ENCODE measurements around the gene TAF5L. TPM values are rescaled to one million over a fixed set of nuclear protein-coding genes. Genes with fewer than 3 reads are reported as not detected.

Gene TAF5L
- 18.5 and 28.4 TPM in 2 replicates for total RNA-seq

DNA sequence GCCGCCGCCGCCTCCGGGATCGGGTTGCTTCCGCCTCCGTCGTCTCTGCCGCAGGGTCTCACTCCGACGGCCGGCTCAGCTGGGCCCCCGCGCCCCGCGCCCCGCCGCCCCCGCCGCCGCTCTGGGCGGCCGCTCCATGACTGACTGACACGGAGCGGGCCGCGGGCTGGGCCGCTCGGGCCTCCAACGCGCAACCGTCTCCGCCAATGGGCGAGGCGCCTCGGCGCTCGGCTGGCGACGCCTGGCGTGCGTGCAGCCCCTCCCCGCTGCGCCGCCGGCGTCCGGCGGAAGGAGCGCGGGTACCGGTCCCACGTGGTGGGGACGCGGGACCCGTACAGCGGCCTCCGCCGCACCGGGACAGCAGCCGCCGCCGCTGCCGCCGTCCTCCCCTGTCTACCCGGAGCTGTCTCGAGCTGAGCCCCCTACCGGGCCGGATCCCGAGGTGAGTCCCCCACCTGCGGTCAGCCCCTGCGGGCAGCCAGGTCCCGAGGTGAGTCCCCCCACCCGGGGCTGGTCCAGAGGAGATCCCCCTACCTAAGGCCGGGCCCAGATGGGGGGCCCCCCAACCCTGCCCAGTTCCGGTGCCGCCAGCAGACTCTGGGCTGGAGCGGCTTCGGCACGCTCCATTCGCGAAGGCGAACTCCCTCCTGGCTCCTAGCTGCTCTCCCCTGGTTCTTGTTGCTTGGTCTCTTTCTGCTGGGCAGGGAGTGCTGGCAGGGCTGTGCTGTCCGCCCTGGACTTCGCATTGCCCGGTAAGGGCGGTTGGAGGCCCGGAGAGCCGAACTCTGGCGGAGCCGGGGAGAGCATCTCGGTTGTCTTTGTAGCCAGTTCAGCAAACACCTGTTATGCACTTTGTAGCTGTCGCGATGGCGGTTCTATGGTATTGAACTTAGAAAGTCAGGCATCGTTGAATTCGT, at the start of gene TAF5L, which contains the start of gene URB2:
Gene TAF5L (minus strand): TSS at position 208 of the 917 bp plus-strand sequence. CDS start 11,640 bp downstream, outside the sequence.
Gene URB2 (plus strand): TSS at position 333 of the 917 bp plus-strand sequence. CDS start 1,387 bp downstream, outside the sequence.
- peak; percentile 93 to 94 for DNase-seq (ENCODE audit: low read depth in 2 of 2)

GRCh38 chr1:229675396-229675795, 49.5 kb upstream of the TAF5L start:
- no peak for DNase-seq (ENCODE audit: low read depth in 2 of 2)

DNA sequence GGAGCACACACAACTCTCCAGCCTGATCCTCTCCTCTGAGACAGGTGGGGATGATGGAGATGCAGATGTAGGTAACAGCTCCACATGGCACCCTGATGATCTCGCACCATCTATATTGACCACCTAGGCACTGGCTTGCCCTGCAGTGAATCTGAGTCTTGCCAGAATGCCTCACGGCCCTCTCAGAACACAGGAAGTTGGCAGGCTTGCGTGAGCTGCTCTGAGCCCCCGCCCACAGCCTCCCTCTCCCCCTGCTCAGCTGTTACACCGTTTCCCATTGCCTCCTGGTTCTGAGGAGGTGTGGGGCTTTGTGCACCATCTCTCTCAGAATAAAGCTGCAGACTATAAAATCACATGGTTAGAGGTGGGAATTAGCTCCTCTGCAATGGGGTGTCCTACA, 48.1 kb upstream of the TAF5L start:
- no peak for DNase-seq (ENCODE audit: low read depth in 2 of 2)

DNA sequence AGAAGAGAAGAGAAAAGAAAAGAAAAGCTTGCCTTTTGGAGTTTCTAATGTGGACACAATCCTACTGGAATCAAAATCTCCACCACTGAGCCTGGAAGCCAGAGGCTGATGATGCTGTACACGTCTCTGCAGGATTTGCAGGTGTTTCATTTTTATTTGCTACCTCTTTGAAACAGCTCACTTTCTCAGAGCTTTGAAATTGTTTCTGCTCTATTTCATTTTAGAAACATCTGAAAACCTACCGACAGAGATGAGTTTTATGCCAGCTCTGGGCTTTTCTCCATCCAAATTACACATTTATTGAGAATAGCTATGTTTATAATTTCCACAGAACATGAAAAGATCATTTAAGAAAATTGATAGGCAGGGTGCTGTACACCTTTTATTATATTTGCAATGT, 46.3 kb upstream of the TAF5L start:
- no peak for DNase-seq (ENCODE audit: low read depth in 2 of 2)

DNA sequence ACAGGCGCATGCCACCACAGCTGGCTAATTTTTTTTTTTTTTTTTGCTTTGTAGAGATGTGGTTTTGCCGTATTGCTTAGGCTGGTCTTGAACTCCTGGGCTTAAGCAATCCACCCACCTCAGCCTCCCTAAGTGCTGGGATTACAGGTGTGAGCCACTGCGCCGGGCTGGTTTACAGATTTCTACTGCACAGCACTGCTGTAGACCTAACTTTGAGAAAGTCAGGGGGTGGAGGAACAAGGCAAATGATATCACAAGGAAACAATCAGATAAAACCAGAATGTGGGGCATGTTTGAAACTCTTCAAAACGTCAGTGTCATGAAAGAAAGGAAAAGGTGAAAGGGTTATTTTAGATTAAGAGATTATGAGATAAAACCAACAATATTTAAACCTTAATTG, 45.4 kb upstream of the TAF5L start:
- DNase-seq (ENCODE audit: low read depth in 2 of 2), result no peak

- peak in 1 of 2 donors; percentile 44 for DNase-seq (ENCODE audit: low read depth in 2 of 2)
Measured at GRCh38 chr1:229669333-229669732, 43.4 kb upstream of the TAF5L start.

- no peak for DNase-seq (ENCODE audit: low read depth in 2 of 2)
Measured at GRCh38 chr1:229666585-229666984, 40.7 kb upstream of the TAF5L start.

GRCh38 chr1:229665912-229666558, 40.1 kb upstream of the TAF5L start:
- no peak for DNase-seq (ENCODE audit: low read depth in 2 of 2)

DNA sequence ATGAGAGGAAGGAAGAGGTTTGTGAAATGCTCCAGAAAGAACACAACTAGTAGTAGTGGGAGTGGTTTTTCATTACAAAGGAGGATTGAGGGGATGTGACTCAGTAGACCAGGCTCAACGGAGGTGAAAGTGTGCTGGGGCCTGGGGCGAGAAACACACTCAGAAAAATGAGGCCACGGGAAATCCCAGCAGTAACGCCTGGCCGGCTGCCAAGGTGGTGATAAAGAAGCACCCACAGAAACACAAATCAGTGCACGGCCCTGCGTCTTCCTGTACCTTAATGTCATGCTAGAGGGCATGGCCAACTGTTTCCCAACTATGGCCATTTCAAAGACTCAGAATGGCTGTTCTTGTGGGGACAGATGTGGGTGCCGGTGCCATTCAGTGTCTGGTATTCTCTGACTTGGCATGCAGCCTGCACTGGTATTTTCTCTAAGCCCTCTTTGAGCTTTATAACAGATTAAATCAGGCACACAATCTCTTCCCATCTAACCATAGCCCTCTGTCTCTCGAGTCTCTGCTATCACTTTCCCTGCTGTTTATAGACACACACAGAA, 38.3 kb upstream of the TAF5L start:
- peak; percentile 67 to 89 for DNase-seq (ENCODE audit: low read depth in 2 of 2)

GRCh38 chr1:229661897-229662296, 36.0 kb upstream of the TAF5L start:
- no peak for DNase-seq (ENCODE audit: low read depth in 2 of 2)

DNA sequence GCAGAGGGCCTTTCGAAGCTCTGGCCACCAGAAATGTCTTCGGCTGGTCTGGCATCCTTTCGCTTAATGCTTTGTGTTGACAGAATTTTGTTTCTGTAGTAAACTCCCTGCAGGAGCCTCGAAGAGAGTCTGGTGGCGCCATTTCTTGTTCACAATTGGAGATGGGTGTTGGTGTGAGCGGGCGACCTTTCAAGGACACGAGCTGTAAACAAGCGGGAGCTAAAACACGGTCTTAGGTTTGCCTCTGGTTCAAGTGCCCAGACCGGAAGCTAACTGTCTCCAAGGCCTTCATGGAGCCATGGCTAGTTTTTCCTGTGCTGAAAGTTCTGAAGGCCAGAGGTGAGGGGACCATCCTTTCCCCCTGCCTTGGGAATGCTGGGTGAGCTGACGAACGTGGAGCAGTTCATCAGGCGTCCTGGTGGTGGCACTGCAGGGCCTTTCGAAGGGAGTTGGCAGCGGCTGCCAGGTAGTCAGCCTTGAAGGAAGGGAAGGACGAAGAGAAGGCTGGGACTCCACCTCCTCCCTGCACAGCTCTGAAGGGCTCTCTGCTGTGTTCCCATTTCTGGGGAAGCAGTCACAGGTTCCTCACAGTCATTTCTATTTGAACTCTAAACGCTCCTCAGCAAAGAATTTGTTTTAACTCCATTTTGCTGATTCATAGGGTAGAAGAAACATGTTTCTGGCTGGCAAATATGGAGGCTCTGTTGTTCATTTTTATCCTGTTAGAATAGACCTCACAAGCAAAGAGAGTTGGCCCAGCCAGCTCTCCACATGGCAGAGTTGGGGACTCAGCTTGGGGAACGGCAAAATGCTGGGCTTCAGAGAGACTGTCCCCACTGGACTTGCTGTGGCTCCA, 35.3 kb upstream of the TAF5L start:
- peak; percentile 72 to 77 for DNase-seq (ENCODE audit: low read depth in 2 of 2)

- no peak for DNase-seq (ENCODE audit: low read depth in 2 of 2)
Measured at GRCh38 chr1:229657993-229658755, 32.3 kb upstream of the TAF5L start.

GRCh38 chr1:229655781-229656180, 29.9 kb upstream of the TAF5L start:
- no peak for DNase-seq (ENCODE audit: low read depth in 2 of 2)

- DNase-seq (ENCODE audit: low read depth in 2 of 2), result no peak
Measured at GRCh38 chr1:229653420-229653819, 27.5 kb upstream of the TAF5L start.

- no peak for DNase-seq (ENCODE audit: low read depth in 2 of 2)
Measured at GRCh38 chr1:229651546-229651945, 25.6 kb upstream of the TAF5L start.

DNA sequence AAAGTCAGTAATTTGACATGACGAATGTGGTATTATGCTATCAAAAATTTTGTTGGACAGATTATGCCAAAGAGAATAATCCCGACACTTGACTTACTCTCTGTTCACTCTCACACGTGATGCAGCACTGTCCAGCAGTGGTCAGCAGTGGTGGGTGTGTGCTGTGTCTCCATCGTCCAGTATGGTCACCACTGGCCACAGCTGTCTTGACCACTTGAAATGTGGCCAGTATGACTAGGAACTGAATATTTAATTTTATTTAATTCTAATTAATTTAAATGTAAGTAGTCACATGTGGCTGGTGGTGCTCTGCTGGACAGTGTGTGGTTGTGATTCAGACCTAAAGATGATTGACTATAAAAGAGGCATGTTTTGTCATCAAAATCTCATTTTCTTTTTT, 24.1 kb upstream of the TAF5L start:
- DNase-seq (ENCODE audit: low read depth in 2 of 2), result no peak

GRCh38 chr1:229648406-229648805, 22.5 kb upstream of the TAF5L start:
- no peak for DNase-seq (ENCODE audit: low read depth in 2 of 2)

DNA sequence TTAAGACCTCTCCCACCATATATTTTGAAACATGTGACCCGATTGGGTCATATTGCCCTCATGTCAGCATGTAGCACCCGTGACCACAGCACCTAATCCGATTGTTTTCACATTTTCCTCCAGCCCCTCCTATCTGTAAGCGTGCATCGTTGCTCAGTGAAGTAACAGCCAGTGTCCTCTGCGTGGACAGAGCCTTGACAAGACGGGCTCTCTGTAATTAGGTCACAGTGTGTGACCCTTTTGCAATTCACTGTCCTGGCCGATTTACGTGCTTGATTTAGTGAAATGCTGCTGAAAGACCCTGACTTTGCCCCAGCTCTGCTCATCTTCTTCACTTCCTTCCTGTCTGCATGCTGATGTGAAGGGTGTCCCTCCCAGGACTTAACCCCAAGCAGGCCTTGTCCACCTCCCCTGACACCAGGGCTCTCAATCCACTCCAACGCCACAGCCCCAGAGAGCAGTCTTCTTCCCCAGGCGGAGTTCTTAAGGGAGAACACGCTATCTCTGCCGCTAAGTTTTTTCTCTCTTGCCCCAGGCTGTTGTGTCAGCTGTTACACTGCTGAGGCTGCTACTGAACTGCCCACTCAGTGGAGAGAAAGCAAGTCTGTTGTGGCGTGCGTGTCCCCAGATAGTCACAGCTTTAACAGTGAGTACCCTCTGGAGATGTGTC, 19.5 kb upstream of the TAF5L start:
- DNase-seq (ENCODE audit: low read depth in 2 of 2), result no peak

DNA sequence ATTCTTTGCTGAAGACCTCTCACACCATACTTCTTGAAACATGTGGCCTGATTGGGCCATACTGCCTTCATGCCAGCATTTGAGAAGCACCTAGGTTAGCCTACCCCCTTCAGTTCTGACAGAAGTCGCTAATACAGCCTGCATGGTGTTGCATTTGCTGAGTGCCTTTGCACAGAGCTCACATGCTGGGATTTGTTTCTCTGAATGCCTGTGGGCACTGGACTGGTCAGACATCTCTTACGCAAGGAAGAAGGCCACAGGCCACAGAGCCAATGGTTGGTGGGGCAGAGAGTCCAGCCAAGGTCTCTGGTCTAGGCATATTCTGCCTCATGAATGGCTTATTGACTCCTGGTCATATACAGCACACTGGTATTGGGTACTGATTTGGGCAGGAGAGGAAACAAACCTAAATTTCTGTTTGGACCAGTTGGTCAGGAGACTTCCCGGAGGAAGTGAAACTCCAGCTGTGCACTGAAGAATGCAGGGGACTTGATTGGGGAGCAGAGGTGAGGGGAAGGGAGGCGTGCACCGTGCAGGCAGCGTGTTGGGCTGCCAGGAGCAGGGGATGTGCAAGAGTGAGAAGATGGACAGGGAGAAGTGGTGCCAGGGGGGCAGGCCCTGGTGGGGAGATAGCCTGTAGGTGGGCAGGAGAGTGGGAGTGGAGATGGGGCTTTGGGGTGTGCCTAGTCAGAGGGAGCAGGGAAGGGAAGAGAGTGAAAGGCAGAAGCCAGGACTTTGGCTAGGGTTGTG, 18.2 kb upstream of the TAF5L start:
- DNase-seq (ENCODE audit: low read depth in 2 of 2), result no peak
